ENCODE measurements around the gene CDH1.
"Not testable (repeated sequence)": the region's sequence is repeated elsewhere in the genome, so short reads cannot be mapped to it uniquely, and the experiment has no call there.

The CDH1 gene

GRCh38 chr16:68762996-68763756, 26.1 kb downstream of the CDH1 start:
- no peak for DNase-seq

GRCh38 chr16:68764862-68765261, 27.8 kb downstream of the CDH1 start:
- DNase-seq = no peak

- DNase-seq = no peak
Observed at GRCh38 chr16:68767581-68767980, 30.5 kb downstream of the CDH1 start.

- DNase-seq = no peak
Observed at GRCh38 chr16:68768175-68768574, 31.1 kb downstream of the CDH1 start.

- DNase-seq = no peak
Observed at GRCh38 chr16:68768771-68769170, 31.7 kb downstream of the CDH1 start.

GRCh38 chr16:68770671-68771070, 33.6 kb downstream of the CDH1 start:
- no peak for DNase-seq

- DNase-seq = no peak
Observed at GRCh38 chr16:68772030-68772681, 35.1 kb downstream of the CDH1 start.

- no peak for DNase-seq
Observed at GRCh38 chr16:68772871-68773270, 35.8 kb downstream of the CDH1 start.

GRCh38 chr16:68774982-68775634, 38.0 kb downstream of the CDH1 start:
- DNase-seq = no peak

- DNase-seq = no peak
Observed at GRCh38 chr16:68776821-68777485, 39.9 kb downstream of the CDH1 start.

GRCh38 chr16:68778551-68779231, 41.6 kb downstream of the CDH1 start:
- DNase-seq = no peak

GRCh38 chr16:68779891-68780290, 42.8 kb downstream of the CDH1 start:
- DNase-seq = no peak

GRCh38 chr16:68781784-68782183, 44.7 kb downstream of the CDH1 start:
- no peak for DNase-seq

GRCh38 chr16:68782198-68783174, 45.4 kb downstream of the CDH1 start:
- DNase-seq = no peak

GRCh38 chr16:68784226-68784625, 47.1 kb downstream of the CDH1 start:
- no peak for DNase-seq

GRCh38 chr16:68784721-68785120, 47.6 kb downstream of the CDH1 start:
- DNase-seq = no peak

- no peak for DNase-seq
Observed at GRCh38 chr16:68785715-68786114, 48.6 kb downstream of the CDH1 start.

- DNase-seq = no peak
Observed at GRCh38 chr16:68786685-68787418, 49.8 kb downstream of the CDH1 start.

GRCh38 chr16:68787419-68787807, 50.3 kb downstream of the CDH1 start:
- not testable (repeated sequence) for DNase-seq

- DNase-seq = no peak
Observed at GRCh38 chr16:68790130-68790761, 53.2 kb downstream of the CDH1 start.
